SK-N-SH (cell line): ENCODE data around the gene ANXA9. TPM values are rescaled to one million over a fixed set of nuclear protein-coding genes. Genes with fewer than 3 reads are reported as not detected.

Experiments used
- CTCF ChIA-PET: fragments of 300-600, 350-600 bp; formaldehyde crosslinking; extraction: SDS; loops from one replicate; lab custom pipeline; 2021; lab: Yijun Ruan, JAX
- POLR2A ChIA-PET: fragments of 350-600 bp; sonication (Branson Sonifier 250); formaldehyde crosslinking; extraction: SDS; loops from one replicate; lab custom pipeline; 2020; ENCODE audit warnings: antibody characterized with exemption, inconsistent platforms; lab: Yijun Ruan, JAX
- DNase-seq: peaks from one replicate; pipeline ENCODE4 v3.0.0; 2012
- H2AFZ ChIP-seq: fragments of 200-600 bp; sonication (generic); 2 replicates; pipeline ENCODE4 v1.8.1; 2016; ENCODE audit warnings: antibody characterized with exemption, mild to moderate bottlenecking, low read depth
- H3F3A ChIP-seq: fragments of 200-600 bp; sonication (generic); replicated peaks from 2 replicates; pipeline ENCODE3; 2016; ENCODE audit warnings: antibody characterized with exemption, mild to moderate bottlenecking; ENCODE audit not compliant: insufficient read depth
- H3K27ac ChIP-seq, 2 experiments: fragments of 200-500 bp in 1 of 2; fragments of 200-600 bp in 1 of 2; sonication (Bioruptor generic) in 1 of 2; sonication (generic), shearing (Covaris generic) in 1 of 2; 2 replicates each; pipeline versions ENCODE4 v1.5.1 to v1.6.1; 2014 to 2016; ENCODE audit warnings: low read depth in 2 of 2, inconsistent platforms in 1 of 2, low read length in 1 of 2, mild to moderate bottlenecking in 1 of 2, mixed read lengths in 1 of 2
- H3K27me3 ChIP-seq: fragments of 200-600 bp; sonication (generic), shearing (Covaris generic); 2 replicates; pipeline ENCODE4 v1.6.1; 2016; ENCODE audit warnings: mixed run types; ENCODE audit not compliant: insufficient read depth
- H3K36me3 ChIP-seq, 2 experiments: fragments of 200-500 bp in 1 of 2; fragments of 200-600 bp in 1 of 2; sonication (Bioruptor generic) in 1 of 2; sonication (generic) in 1 of 2; replicated peaks in 1 of 2; 2 replicates each; pipeline versions ENCODE3 to v1.5.1; 2014 to 2016; ENCODE audit warnings: low read length in 1 of 2, mild to moderate bottlenecking in 1 of 2; ENCODE audit not compliant: insufficient read depth in 2 of 2, control insufficient read depth in 1 of 2
- H3K4me1 ChIP-seq, 2 experiments: fragments of 200-500 bp in 1 of 2; fragments of 200-600 bp in 1 of 2; sonication (Bioruptor generic) in 1 of 2; sonication (generic), shearing (Covaris generic) in 1 of 2; 2 replicates each; pipeline versions ENCODE4 v1.5.1 to v1.6.1; 2014 to 2016; ENCODE audit warnings: low read depth in 1 of 2, low read length in 1 of 2, mixed run types in 1 of 2; ENCODE audit not compliant: insufficient read depth in 2 of 2, control insufficient read depth in 1 of 2
- H3K4me2 ChIP-seq: fragments of 200-600 bp; sonication (generic), shearing (Covaris generic); 2 replicates; pipeline ENCODE4 v1.6.1; 2017; ENCODE audit warnings: mixed run types
- H3K4me3 ChIP-seq, 2 experiments: fragments of 200-500 bp in 1 of 2; fragments of 200-600 bp in 1 of 2; sonication (Bioruptor generic) in 1 of 2; sonication (generic), shearing (Covaris generic) in 1 of 2; 2 replicates each; pipeline versions ENCODE4 v1.5.1 to v1.8.1; 2014 to 2016; ENCODE audit warnings: low read depth in 2 of 2, inconsistent platforms in 1 of 2, low read length in 1 of 2, mild to moderate bottlenecking in 1 of 2, mixed read lengths in 1 of 2, moderate library complexity in 1 of 2
- H3K79me2 ChIP-seq: fragments of 200-600 bp; sonication (generic); 2 replicates; pipeline ENCODE4 v1.8.1; 2017; ENCODE audit warnings: mild to moderate bottlenecking; ENCODE audit not compliant: insufficient read depth
- H3K9ac ChIP-seq: fragments of 200-600 bp; sonication (generic); 2 replicates; pipeline ENCODE4 v1.6.1; 2017; ENCODE audit warnings: mixed run types
- H3K9me2 ChIP-seq: fragments of 200-600 bp; sonication (generic); 2 replicates; pipeline ENCODE4 v1.6.1; 2017; ENCODE audit warnings: mixed run types
- H3K9me3 ChIP-seq: fragments of 200-600 bp; sonication (generic); 2 replicates; pipeline ENCODE4 v1.6.1; 2017; ENCODE audit warnings: mixed run types, mild to moderate bottlenecking, moderate library complexity
- H4K20me1 ChIP-seq: fragments of 200-600 bp; sonication (generic); 2 replicates; pipeline ENCODE4 v1.6.1; 2017; ENCODE audit warnings: mild to moderate bottlenecking, mixed run types; ENCODE audit not compliant: insufficient read depth
- CTCF ChIP-seq: fragments of 200-600 bp; sonication (generic); IDR thresholded peaks from 2 replicates; pipeline ENCODE4 v1.6.1; 2017; ENCODE audit warnings: antibody characterized with exemption, mild to moderate bottlenecking, moderate library complexity
- EP300 ChIP-seq, 2 experiments: IDR thresholded peaks; 2 replicates each; pipeline versions ENCODE4 v1.4.0 to v1.6.1; 2012; ENCODE audit warnings: borderline replicate concordance in 1 of 2, low read depth in 1 of 2, low read length in 1 of 2
- FOSL2 ChIP-seq: IDR thresholded peaks from 2 replicates; pipeline ENCODE4 v1.4.0; 2012; ENCODE audit warnings: low read depth, mild to moderate bottlenecking, moderate library complexity, borderline replicate concordance
- FOXJ3 ChIP-seq: sonication (generic); formaldehyde crosslinking; IDR thresholded peaks from 2 replicates; pipeline ENCODE4 v1.5.1; 2020; ENCODE audit warnings: mild to moderate bottlenecking, missing genetic modification reagents
- FOXM1 ChIP-seq: IDR thresholded peaks from 2 replicates; pipeline ENCODE4 v1.4.0; 2012; ENCODE audit warnings: low read depth, mild to moderate bottlenecking
- GABPA ChIP-seq: IDR thresholded peaks from 2 replicates; pipeline ENCODE4 v1.4.0; 2012; ENCODE audit warnings: low read depth, mild to moderate bottlenecking
- JUND ChIP-seq: IDR thresholded peaks from 2 replicates; pipeline ENCODE4 v1.4.0; 2012
- MEF2A ChIP-seq: IDR thresholded peaks from 2 replicates; pipeline ENCODE4 v1.4.0; 2012; ENCODE audit warnings: low read depth, borderline replicate concordance
- MXI1 ChIP-seq: IDR thresholded peaks from 2 replicates; pipeline ENCODE4 v1.6.1; 2012; ENCODE audit warnings: mild to moderate bottlenecking, low read depth, low read length, improper control_type of control experiment
- POLR2AphosphoS5 ChIP-seq: IDR thresholded peaks from 2 replicates; pipeline ENCODE4 v1.6.1; 2012; ENCODE audit warnings: low read depth, low read length
- RFX5 ChIP-seq: IDR thresholded peaks from 2 replicates; pipeline ENCODE4 v1.6.1; 2012; ENCODE audit warnings: mild to moderate bottlenecking, improper control_type of control experiment, low read length
- RXRA ChIP-seq: IDR thresholded peaks from 2 replicates; pipeline ENCODE4 v1.4.0; 2012; ENCODE audit warnings: low read depth, mild to moderate bottlenecking, borderline replicate concordance
- SMC3 ChIP-seq: IDR thresholded peaks from 2 replicates; pipeline ENCODE4 v1.6.1; 2012; ENCODE audit warnings: low read depth, low read length, improper control_type of control experiment
- TAF1 ChIP-seq: IDR thresholded peaks from 2 replicates; pipeline ENCODE4 v1.6.1; 2012; ENCODE audit warnings: low read depth, mild to moderate bottlenecking, low read length, moderate library complexity, borderline replicate concordance
- TCF12 ChIP-seq: IDR thresholded peaks from 2 replicates; pipeline ENCODE4 v1.4.0; 2012
- TEAD4 ChIP-seq: IDR thresholded peaks from 2 replicates; pipeline ENCODE4 v1.4.0; 2012; ENCODE audit warnings: mild to moderate bottlenecking, borderline replicate concordance; ENCODE audit not compliant: insufficient read depth
- USF1 ChIP-seq: IDR thresholded peaks from 2 replicates; pipeline ENCODE4 v1.4.0; 2012; ENCODE audit warnings: low read depth, borderline replicate concordance
- YY1 ChIP-seq: IDR thresholded peaks from 2 replicates; pipeline ENCODE4 v1.4.0; 2012; ENCODE audit warnings: low read depth, mild to moderate bottlenecking
- polyA plus RNA-seq, 3 experiments: library from polyadenylated mRNA; depleted of rRNA; stranded (reverse); fragments of >200 nt; gene quantifications; 2 replicates each; pipeline ENCODE4 v1.2.3, GENCODE V29; 2012
- TF ChIP-seq, protein P1 (sequence below): fragments of 150-350 bp; IDR thresholded peaks from 2 replicates; pipeline ENCODE4 v1.6.1; 2017; ENCODE audit warnings: antibody characterized with exemption, low read length, low read depth, borderline replicate concordance
- TF ChIP-seq, protein P2 (sequence below): IDR thresholded peaks from 2 replicates; pipeline ENCODE4 v1.4.0; 2012; ENCODE audit warnings: low read depth

Gene ANXA9
- polyA plus RNA-seq, 1 of the 3 experiments (the other 2 are of a cell fraction) = 0.07 TPM

GRCh38 chr1:150955280-150955679 is 26.8 kb upstream of the ANXA9 start:
- H3F3A ChIP-seq = peaks cover 4% of the 10 kb centered on the region
- CTCF ChIA-PET = interaction anchor here (1.0 to 1.3 kb wide), 2 partner anchors 33 to 41 kb away, joined by 3 to 4 read pairs; no protein-coding TSS in a partner anchor
- H3K27me3 ChIP-seq = no peaks in the 10 kb centered on the region
- no peaks in the 10 kb centered on the region for H3K9me2 ChIP-seq
- H4K20me1 ChIP-seq = no peaks in the 10 kb centered on the region
- no peaks in the 10 kb centered on the region for H3K9me3 ChIP-seq
- POLR2A ChIA-PET = no interaction called here
- no peaks in the 10 kb centered on the region for H3K79me2 ChIP-seq
- no peak overlapping the region for H3K9ac ChIP-seq
- H3K36me3 ChIP-seq = peaks cover 55 to 61% of the 10 kb centered on the region in 2 experiments
- H3K4me2 ChIP-seq = no peak overlapping the region
- H3K4me3 ChIP-seq = no peak overlapping the region
- DNase-seq = no peak
- H3K4me1 ChIP-seq = no peaks in the 10 kb centered on the region
- no peak for TF ChIP-seq FOSL2
- TF ChIP-seq, protein P1, sequence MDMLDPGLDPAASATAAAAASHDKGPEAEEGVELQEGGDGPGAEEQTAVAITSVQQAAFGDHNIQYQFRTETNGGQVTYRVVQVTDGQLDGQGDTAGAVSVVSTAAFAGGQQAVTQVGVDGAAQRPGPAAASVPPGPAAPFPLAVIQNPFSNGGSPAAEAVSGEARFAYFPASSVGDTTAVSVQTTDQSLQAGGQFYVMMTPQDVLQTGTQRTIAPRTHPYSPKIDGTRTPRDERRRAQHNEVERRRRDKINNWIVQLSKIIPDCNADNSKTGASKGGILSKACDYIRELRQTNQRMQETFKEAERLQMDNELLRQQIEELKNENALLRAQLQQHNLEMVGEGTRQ = no peak
- no peak for TF ChIP-seq FOXM1
- TF ChIP-seq YY1 = no peak
- TF ChIP-seq RXRA = no peak
- no peak for TF ChIP-seq JUND
- no peak for TF ChIP-seq TEAD4
- TF ChIP-seq MXI1 = no peak
- no peak for TF ChIP-seq FOXJ3 (CRISPR knock-in tag)
- TF ChIP-seq CTCF = no peak
- TF ChIP-seq GABPA = no peak
- TF ChIP-seq, protein P2, sequence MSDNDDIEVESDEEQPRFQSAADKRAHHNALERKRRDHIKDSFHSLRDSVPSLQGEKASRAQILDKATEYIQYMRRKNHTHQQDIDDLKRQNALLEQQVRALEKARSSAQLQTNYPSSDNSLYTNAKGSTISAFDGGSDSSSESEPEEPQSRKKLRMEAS = no peak
- no peak for TF ChIP-seq EP300 (IDR thresholded peaks at IDR 0.05; ENCODE audit: borderline replicate concordance in 1 of 2, low read depth in 1 of 2, low read length in 1 of 2)
- no peak for TF ChIP-seq SMC3
- no peak for TF ChIP-seq TCF12
- TF ChIP-seq USF1 = no peak
- TF ChIP-seq POLR2AphosphoS5 = no peak
- no peak for TF ChIP-seq MEF2A
- TF ChIP-seq RFX5 = no peak
- no peak for TF ChIP-seq TAF1
- TF ChIP-seq, all 33 proteins: peak for 0
- H3K27ac ChIP-seq = no peak overlapping the region
- no peak overlapping the region for H2AFZ ChIP-seq
